ENCODE results near the gene CACNG1.

DNA sequence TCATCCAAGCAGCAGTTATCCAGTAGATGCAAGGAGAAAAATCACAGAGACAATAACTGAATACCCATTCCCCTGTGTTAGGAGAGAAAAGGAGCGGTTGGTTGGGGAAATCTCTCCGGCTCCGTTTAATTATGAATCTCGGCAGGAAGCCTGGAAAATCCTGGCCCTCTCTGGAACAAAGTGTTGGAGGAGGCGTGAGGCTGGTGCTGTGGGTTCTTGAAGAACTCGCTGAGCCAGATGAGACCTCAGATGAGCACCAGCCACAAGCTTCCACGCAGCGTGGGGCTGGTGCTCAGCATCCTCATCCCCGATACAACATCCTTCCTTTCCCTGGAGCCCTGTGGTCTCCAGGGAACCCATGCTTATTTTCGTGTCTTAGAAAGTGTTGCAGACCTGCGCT, 40.2 kb upstream of the CACNG1 start:
- TF ChIP-seq CTCF (IDR thresholded peaks at IDR 0.05) (no peak), POLR2A (IDR thresholded peaks at IDR 0.05) (no peak)
